ENCODE results near the gene CDH23.

- TF ChIP-seq POLR2A (IDR thresholded peaks at IDR 0.05; ENCODE audit: low read length) (no peak), GATA1 (IDR thresholded peaks at IDR 0.05; ENCODE audit: low read depth, low read length) (no peak)
Measured at GRCh38 chr10:71549766-71550533, 153.2 kb downstream of the CDH23 start.

All from erythroblast (primary cell).